ENCODE results near the gene ATP5F1B. TPM values are rescaled to one million over a fixed set of nuclear protein-coding genes. Genes with fewer than 3 reads are reported as not detected.

Gene ATP5F1B
- total RNA-seq, 1 experiment from 2014 or later: 1,051 TPM

DNA sequence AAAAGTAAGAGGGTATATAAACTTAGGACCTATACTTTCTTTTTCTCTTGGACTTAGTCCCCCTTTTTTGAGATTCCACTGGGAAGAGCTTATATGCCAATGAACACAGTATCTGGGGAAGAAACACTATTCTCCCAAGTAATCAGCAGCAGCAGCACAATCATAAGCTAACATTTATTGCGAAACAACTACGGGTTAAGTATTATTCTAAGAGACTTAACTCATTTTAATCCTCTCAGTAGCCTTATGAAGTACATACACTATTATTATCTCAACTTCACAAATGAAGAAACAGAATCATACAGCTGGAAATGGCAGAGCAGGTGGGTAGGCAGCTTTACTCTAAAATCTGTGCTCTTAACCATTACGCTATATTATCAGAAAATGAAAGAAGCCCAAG is 43.5 kb downstream of the ATP5F1B start:
- ChIA-PET POLR2A (no interaction called here), RAD21 (ENCODE audit: low non-redundant PET in 1 of 2, low total read pairs in 2 of 2, uncharacterized antibody in 2 of 2, unreplicated experiment in 2 of 2) (interaction anchor here in 1 of 2 experiments (1.4 kb wide), 1 partner anchor 35 kb away, joined by 3 read pairs; no protein-coding TSS in a partner anchor), CTCF (interaction anchor here (1.2 kb wide), 1 partner anchor 34 kb away, joined by 4 read pairs; no protein-coding TSS in a partner anchor)
- Histone ChIP-seq H4K20me1 (ENCODE audit: insufficient read depth) (no peaks in the 10 kb centered on the region), H3K36me3 (ENCODE audit: control insufficient read depth in 1 of 2, insufficient read depth in 2 of 2, low read length in 2 of 2) (peaks cover 73 to 76% of the 10 kb centered on the region in 2 experiments), H3K79me2 (ENCODE audit: insufficient read depth, low read length) (no peaks in the 10 kb centered on the region), H3K4me1 (ENCODE audit: control insufficient read depth in 1 of 2, insufficient read depth in 2 of 2, low read length in 2 of 2) (no peaks in the 10 kb centered on the region), H2AFZ (ENCODE audit: low read depth, low read length, poor library complexity, severe bottlenecking) (no peak overlapping the region), H3K4me2 (ENCODE audit: low read length) (no peak overlapping the region), H3K27me3 (ENCODE audit: insufficient read depth, low read length) (no peaks in the 10 kb centered on the region), H3K27ac (ENCODE audit: low read depth, low read length) (no peak overlapping the region), H3K9ac (ENCODE audit: low read length) (no peak overlapping the region), H3K4me3 (replicated peaks in 1 of 2; ENCODE audit: low read depth in 1 of 2, low read length in 2 of 2) (no peak overlapping the region), H3K9me2 (ENCODE audit: insufficient read depth) (no peaks in the 10 kb centered on the region), H3K9me3 (ENCODE audit: control insufficient read depth in 1 of 2, insufficient read depth in 1 of 2, low read depth in 1 of 2, low read length in 2 of 2) (no peaks in the 10 kb centered on the region)
- DNase-seq (ENCODE audit: low read depth, low spot score) (no peak), ATAC-seq (no peak)
- intact Hi-C loops (cut with micrococcal nuclease): no loop called here
- TF ChIP-seq, protein P1, sequence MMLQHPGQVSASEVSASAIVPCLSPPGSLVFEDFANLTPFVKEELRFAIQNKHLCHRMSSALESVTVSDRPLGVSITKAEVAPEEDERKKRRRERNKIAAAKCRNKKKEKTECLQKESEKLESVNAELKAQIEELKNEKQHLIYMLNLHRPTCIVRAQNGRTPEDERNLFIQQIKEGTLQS (IDR thresholded peaks at IDR 0.05): no peak
- no peak for TF ChIP-seq CTCF (IDR thresholded peaks at IDR 0.05 in 2 of 3, conservative IDR thresholded peaks at IDR 0.05 in 1 of 3; ENCODE audit: borderline replicate concordance in 1 of 3, insufficient read depth in 1 of 3, low read depth in 2 of 3, low read length in 2 of 3)
- BruUV-seq (replicated peaks): no TSS peak

- no peaks in the 10 kb centered on the region for H3K4me1 ChIP-seq (ENCODE audit: control insufficient read depth in 1 of 2, insufficient read depth in 2 of 2, low read length in 2 of 2)
Measured at GRCh38 chr12:56601503-56601902, 44.3 kb downstream of the ATP5F1B start.

More at GRCh38 chr12:56601503-56601902, 44.3 kb downstream of the ATP5F1B start:
- no peak for DNase-seq (ENCODE audit: low read depth, low spot score)
- H3K9ac ChIP-seq (ENCODE audit: low read length): no peak overlapping the region
- H2AFZ ChIP-seq (ENCODE audit: low read depth, low read length, poor library complexity, severe bottlenecking): no peak overlapping the region
- no TSS peak for BruUV-seq (replicated peaks)
- RAD21 ChIA-PET (ENCODE audit: low non-redundant PET in 1 of 2, low total read pairs in 2 of 2, uncharacterized antibody in 2 of 2, unreplicated experiment in 2 of 2): interaction anchor here in 1 of 2 experiments (1.4 kb wide), 1 partner anchor 35 kb away, joined by 3 read pairs; no protein-coding TSS in a partner anchor
- H3K79me2 ChIP-seq (ENCODE audit: insufficient read depth, low read length): no peaks in the 10 kb centered on the region
- no peak overlapping the region for H3K4me3 ChIP-seq (replicated peaks in 1 of 2; ENCODE audit: low read depth in 1 of 2, low read length in 2 of 2)
- CTCF ChIA-PET: interaction anchor here (1.2 kb wide), 1 partner anchor 35 kb away, joined by 4 read pairs; no protein-coding TSS in a partner anchor
- H3K27ac ChIP-seq (ENCODE audit: low read depth, low read length): no peak overlapping the region
- H3K9me3 ChIP-seq (ENCODE audit: control insufficient read depth in 1 of 2, insufficient read depth in 1 of 2, low read depth in 1 of 2, low read length in 2 of 2): no peaks in the 10 kb centered on the region
- peaks cover 69 to 72% of the 10 kb centered on the region in 2 experiments for H3K36me3 ChIP-seq (ENCODE audit: control insufficient read depth in 1 of 2, insufficient read depth in 2 of 2, low read length in 2 of 2)
- H4K20me1 ChIP-seq (ENCODE audit: insufficient read depth): no peaks in the 10 kb centered on the region
- no peaks in the 10 kb centered on the region for H3K27me3 ChIP-seq (ENCODE audit: insufficient read depth, low read length)
- intact Hi-C loops (cut with micrococcal nuclease): no loop called here
- POLR2A ChIA-PET: no interaction called here
- TF ChIP-seq RAD21 (IDR thresholded peaks at IDR 0.05; ENCODE audit: low read depth): peak; percentile 38; the same call in 1 of the 2 replicates
- peak in 2 of 3 experiments; percentile 23 to 36; a peak in 3 of 6 replicates for TF ChIP-seq CTCF (IDR thresholded peaks at IDR 0.05 in 2 of 3, conservative IDR thresholded peaks at IDR 0.05 in 1 of 3; ENCODE audit: borderline replicate concordance in 1 of 3, insufficient read depth in 1 of 3, low read depth in 2 of 3, low read length in 2 of 3)
- TF ChIP-seq, protein P2, sequence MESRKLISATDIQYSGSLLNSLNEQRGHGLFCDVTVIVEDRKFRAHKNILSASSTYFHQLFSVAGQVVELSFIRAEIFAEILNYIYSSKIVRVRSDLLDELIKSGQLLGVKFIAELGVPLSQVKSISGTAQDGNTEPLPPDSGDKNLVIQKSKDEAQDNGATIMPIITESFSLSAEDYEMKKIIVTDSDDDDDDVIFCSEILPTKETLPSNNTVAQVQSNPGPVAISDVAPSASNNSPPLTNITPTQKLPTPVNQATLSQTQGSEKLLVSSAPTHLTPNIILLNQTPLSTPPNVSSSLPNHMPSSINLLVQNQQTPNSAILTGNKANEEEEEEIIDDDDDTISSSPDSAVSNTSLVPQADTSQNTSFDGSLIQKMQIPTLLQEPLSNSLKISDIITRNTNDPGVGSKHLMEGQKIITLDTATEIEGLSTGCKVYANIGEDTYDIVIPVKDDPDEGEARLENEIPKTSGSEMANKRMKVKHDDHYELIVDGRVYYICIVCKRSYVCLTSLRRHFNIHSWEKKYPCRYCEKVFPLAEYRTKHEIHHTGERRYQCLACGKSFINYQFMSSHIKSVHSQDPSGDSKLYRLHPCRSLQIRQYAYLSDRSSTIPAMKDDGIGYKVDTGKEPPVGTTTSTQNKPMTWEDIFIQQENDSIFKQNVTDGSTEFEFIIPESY (IDR thresholded peaks at IDR 0.05; ENCODE audit: extremely low read depth, insufficient replicate concordance, low read length): no peak
- H3K4me2 ChIP-seq (ENCODE audit: low read length): no peak overlapping the region
- no peaks in the 10 kb centered on the region for H3K9me2 ChIP-seq (ENCODE audit: insufficient read depth)
- peak; percentile 61 for ATAC-seq

Measured in HCT116 (cell line).